Activated T-helper 2 cell treated with anti-CD3 and anti-CD28 coated beads, Interferon-gamma antibody, Interleukin-2, Interleukin-4, amounts not matched to agents 10 μg/mL and 5 μg/mL and 100 μg/mL, durations not matched to agents 14 hours and 24 hours and 36 hours (primary cell): ENCODE data around the gene ZFP37. TPM values are rescaled to one million over a fixed set of nuclear protein-coding genes. Genes with fewer than 3 reads are reported as not detected.
A peak's percentile ranks its signal among the peaks of the same experiment; 100 is the strongest.

Source experiments
- DNase-seq: peaks from one replicate; pipeline ENCODE4 v3.0.0; 2021; ENCODE audit warnings: low spot score
- H3K27ac Mint-ChIP-seq: one replicate; pipeline ENCODE4 v1.8.0; 2021; ENCODE audit warnings: mixed read lengths
- H3K27me3 Mint-ChIP-seq: one replicate; pipeline ENCODE4 v1.8.0; 2021; ENCODE audit warnings: low read depth, mixed read lengths
- H3K36me3 Mint-ChIP-seq: one replicate; pipeline ENCODE4 v1.8.0; 2021; ENCODE audit warnings: low read depth, mixed read lengths
- H3K4me1 Mint-ChIP-seq: one replicate; pipeline ENCODE4 v1.8.0; 2021; ENCODE audit warnings: low read depth, mixed read lengths
- H3K4me3 Mint-ChIP-seq: one replicate; pipeline ENCODE4 v1.8.0; 2021; ENCODE audit warnings: low read depth, mild to moderate bottlenecking, moderate library complexity, mixed read lengths
- H3K9me3 Mint-ChIP-seq: one replicate; pipeline ENCODE4 v1.8.0; 2021; ENCODE audit warnings: mixed read lengths
- intact Hi-C: fragments of 100-400 bp; cut with micrococcal nuclease; formaldehyde crosslinking; loops from one replicate; pipeline ENCODE4 v1.15.1; 2023
- total RNA-seq: library from RNA; stranded (reverse); gene quantifications from 2 replicates; pipeline ENCODE4 v1.2.3, GENCODE V29; 2022

The ZFP37 gene
- total RNA-seq, 1 donor from 2014 or later, result 0.30 TPM

DNA sequence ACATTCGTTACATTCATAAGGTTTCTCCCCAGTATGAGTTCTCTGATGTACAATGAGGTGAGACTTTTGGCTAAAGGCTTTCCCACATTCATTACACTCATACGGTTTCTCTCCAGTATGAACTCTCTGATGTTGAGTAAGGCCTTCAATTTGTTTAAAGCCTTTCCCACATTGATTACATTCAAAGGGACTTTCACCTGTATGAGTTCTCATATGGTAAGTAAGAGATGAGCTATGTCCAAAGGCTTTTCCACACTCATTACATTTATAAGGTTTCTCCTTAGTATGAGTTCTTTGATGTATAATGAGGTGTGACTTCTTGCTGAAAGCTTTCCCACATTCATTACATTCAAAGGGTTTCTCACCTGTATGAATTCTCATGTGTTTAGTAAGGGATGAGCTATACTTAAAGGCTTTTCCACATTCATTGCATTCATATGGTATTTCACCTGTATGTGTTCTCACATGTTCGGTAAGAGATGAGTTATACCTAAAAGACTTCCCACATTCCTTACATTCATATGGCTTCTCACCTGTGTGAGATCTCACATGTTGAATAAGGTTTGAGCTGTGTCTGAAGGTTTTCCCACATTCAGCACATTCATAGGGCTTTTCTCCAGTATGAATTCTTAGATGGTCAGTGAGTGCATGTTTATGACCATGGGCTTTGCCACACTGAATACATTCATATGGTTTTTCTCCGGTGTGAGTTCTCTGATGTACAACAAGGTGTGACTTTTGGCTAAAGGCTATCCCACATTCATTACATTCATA is 13.5 kb downstream of the ZFP37 start:
- intact Hi-C loops, result no loop called here
- Mint-ChIP-seq H3K27ac (no peak overlapping the region), H3K4me1 (no peaks in the 10 kb centered on the region), H3K27me3 (no peaks in the 10 kb centered on the region), H3K9me3 (peaks cover 82% of the 10 kb centered on the region), H3K36me3 (peaks cover 5% of the 10 kb centered on the region), H3K4me3 (no peak overlapping the region)
- no peak for DNase-seq

DNA sequence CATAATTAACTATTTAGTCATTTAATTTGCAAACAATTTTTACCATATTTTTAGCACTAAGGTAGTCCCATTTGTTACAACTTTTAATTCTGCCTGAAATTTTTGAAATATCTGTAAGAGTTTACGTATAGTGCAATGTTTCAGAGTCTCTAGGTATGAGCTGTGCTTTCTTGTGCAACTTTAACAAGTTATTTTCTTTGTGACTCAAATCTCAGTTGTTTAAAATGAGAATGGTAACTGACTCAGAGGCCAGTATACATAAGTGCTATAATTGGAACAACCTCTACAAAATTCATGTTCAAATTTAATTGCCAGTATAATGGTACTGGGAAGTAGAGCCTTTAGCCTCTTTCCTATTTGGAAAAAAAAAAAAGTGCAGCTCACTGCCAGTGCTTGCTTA is 30.3 kb downstream of the ZFP37 start:
- intact Hi-C loops, result no loop called here
- Mint-ChIP-seq H3K4me3 (no peak overlapping the region), H3K9me3 (peaks cover 55% of the 10 kb centered on the region), H3K27ac (no peak overlapping the region), H3K4me1 (no peaks in the 10 kb centered on the region), H3K27me3 (no peaks in the 10 kb centered on the region), H3K36me3 (no peaks in the 10 kb centered on the region)
- no peak for DNase-seq

DNA sequence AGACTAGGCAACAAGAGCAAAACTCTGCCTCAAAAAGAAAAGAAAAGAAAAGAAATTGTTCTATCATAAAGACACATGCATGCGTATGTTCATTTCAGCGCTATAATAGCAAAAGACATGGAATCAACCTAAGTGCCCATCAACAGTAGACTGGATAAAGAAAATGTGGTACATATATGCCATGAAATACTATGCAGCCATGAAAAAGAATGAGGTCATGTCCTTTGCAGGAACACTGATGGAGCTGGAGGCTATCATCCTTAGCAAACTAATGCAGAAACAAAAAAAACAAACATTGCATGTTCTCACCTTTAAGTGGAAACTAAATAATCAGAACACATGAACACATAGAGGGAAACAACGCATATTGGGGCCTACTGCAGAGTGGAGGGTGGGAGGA is 38.3 kb downstream of the ZFP37 start:
- no peaks in the 10 kb centered on the region for H3K36me3 Mint-ChIP-seq
- H3K27ac Mint-ChIP-seq, result no peak overlapping the region
- no peak overlapping the region for H3K4me3 Mint-ChIP-seq
- peaks cover 37% of the 10 kb centered on the region for H3K9me3 Mint-ChIP-seq
- intact Hi-C loops, result no loop called here
- H3K27me3 Mint-ChIP-seq, result no peaks in the 10 kb centered on the region
- no peaks in the 10 kb centered on the region for H3K4me1 Mint-ChIP-seq
- DNase-seq, result no peak

DNA sequence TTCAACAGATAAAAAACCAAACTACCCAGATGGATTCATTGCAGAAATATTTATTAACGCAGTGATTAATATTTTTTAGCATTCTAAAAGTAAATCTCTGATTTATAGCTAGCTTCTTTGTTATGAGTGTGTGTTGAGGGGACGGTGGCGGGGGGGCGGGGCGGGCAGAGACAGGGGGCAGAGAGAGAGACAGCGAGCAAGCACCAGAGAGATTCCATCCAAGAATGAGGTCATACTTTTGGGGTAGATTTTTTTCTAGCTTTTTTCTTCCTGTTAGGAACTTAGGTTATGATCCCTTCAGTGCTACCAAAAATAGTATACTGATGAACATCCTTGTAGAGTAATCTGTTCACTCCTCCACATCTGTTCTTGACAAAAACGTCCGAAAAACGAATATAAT is 44.0 kb downstream of the ZFP37 start:
- DNase-seq, result no peak
- Mint-ChIP-seq H3K36me3 (no peaks in the 10 kb centered on the region), H3K4me1 (no peaks in the 10 kb centered on the region), H3K9me3 (peaks cover 45% of the 10 kb centered on the region), H3K27me3 (no peaks in the 10 kb centered on the region), H3K4me3 (no peak overlapping the region), H3K27ac (no peak overlapping the region)
- intact Hi-C loops, result no loop called here

DNA sequence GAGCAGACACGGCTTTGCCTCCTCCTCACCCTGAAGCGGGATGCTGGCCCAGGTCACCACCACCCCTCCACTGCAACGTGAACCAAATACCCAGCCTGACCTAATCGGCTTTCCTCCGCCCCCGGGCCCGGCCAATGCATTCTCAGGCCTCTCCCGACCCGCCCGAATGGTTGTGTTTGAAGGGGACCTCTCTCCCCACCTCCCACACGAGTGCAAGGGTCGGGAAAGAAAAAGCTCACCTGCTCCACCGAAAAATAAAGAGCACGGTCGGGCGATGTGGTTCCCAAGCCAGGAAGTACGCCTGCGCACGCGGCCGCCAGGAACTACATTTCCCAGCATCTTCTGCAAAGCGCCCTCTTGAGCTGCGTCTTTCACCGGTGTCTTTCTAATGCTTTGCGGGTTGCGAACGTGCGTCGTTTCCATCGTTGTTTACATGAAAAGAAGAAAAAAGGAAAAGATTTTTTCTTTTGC is 44.6 kb downstream of the ZFP37 start, which contains the start of gene ZNF883:
ZNF883 (minus strand) TSS at position 282 of the 471 bp plus-strand sequence.
- no peaks in the 10 kb centered on the region for H3K36me3 Mint-ChIP-seq
- peak within 1 kb of the TSS; percentile 26 for H3K4me3 Mint-ChIP-seq
- no peaks in the 10 kb centered on the region for H3K27me3 Mint-ChIP-seq
- no peak for DNase-seq
- intact Hi-C loops, result no loop called here
- H3K9me3 Mint-ChIP-seq, result peaks cover 45% of the 10 kb centered on the region
- H3K4me1 Mint-ChIP-seq, result no peaks in the 10 kb centered on the region
- H3K27ac Mint-ChIP-seq, result no peak within 1 kb of the TSS

DNA sequence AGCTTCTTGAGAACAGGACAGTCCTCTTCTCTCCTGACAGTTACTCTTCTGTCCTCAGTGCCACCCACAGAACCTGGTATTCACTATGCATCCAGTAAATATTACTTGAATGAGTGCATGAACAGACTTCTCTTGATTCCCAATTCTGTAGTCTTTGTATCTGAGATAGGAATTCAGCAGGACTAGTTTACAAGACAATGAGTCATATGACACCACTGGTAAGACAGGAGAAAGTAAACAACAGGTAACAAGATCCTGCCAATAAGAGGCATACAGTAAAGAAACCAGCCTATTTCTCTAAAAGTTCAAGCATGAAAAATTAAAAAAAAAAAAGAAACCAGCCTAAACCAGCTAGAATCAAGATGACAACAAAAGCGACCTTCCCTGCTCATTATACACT is 50.7 kb downstream of the ZFP37 start:
- Mint-ChIP-seq H3K9me3 (peaks cover 61% of the 10 kb centered on the region), H3K27me3 (no peaks in the 10 kb centered on the region), H3K4me3 (no peak overlapping the region), H3K4me1 (no peaks in the 10 kb centered on the region), H3K36me3 (no peaks in the 10 kb centered on the region), H3K27ac (no peak overlapping the region)
- no peak for DNase-seq
- intact Hi-C loops, result no loop called here

DNA sequence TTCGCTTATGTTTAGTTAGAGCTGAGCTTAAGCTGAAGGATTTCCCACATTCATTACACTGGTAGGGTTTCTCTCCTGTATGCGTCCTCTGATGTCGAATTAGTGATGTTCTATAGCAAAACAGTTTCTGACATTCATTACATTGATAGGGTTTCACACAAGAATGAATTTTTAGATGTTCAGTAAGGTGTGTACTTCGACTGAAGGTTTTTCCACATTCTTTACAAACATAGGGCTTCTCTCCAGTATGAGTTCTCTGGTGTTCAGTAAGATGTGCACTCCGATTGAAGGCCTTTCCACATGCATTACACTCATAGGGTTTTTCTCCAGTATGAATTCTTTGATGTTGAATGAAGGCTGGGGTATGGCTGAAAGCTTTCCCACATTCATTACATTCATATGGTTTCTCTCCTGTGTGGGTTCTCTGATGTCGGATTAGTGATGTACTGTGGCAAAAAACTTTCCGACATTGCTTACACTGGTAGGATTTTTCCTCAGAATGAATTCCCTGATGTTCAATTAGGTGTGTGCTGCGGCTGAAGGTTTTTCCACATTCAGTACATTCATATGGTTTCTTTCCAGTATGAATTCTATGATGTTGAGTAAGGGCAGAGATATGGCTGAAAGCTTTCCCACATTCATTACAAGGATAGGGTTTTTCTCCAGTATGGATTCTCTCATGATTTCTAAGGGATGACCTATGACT is 59.1 kb downstream of the ZFP37 start:
- Mint-ChIP-seq H3K27ac (no peak overlapping the region), H3K36me3 (peaks cover 6% of the 10 kb centered on the region), H3K4me1 (no peaks in the 10 kb centered on the region), H3K27me3 (no peaks in the 10 kb centered on the region), H3K9me3 (peaks cover 77% of the 10 kb centered on the region), H3K4me3 (no peak overlapping the region)
- intact Hi-C loops, result no loop called here
- no peak for DNase-seq

Other genes starting within 250 kb of the ZFP37 start
- gene SLC46A2, start 165.8 kb downstream of the ZFP37 start, total RNA-seq, result not detected in 2 replicates
- 0.16 TPM in 1 of 2 replicates, not detected in the other for gene ZNF883, start 44.5 kb downstream of the ZFP37 start, total RNA-seq
- 4.7 and 5.0 TPM in 2 replicates for gene SLC31A2, start 94.3 kb upstream of the ZFP37 start, total RNA-seq
- 39.6 and 40.4 TPM in 2 replicates for gene FKBP15, start 164.6 kb upstream of the ZFP37 start, total RNA-seq
- gene SLC31A1, start 164.8 kb upstream of the ZFP37 start, total RNA-seq, result 18.0 and 20.0 TPM in 2 replicates
- gene CDC26, start 218.8 kb upstream of the ZFP37 start, total RNA-seq, result 50.2 and 51.2 TPM in 2 replicates
- gene PRPF4, start 218.9 kb upstream of the ZFP37 start, total RNA-seq, result 57.3 and 61.0 TPM in 2 replicates
- gene RNF183, start 246.7 kb upstream of the ZFP37 start, total RNA-seq, result 0.30 TPM in 1 of 2 replicates, not detected in the other